GM18519 (cell line): ENCODE measurements around the gene SLC6A19.
"Not testable (repeated sequence)": the region's sequence is repeated elsewhere in the genome, so short reads cannot be mapped to it uniquely, and the experiment has no call there.

ENCODE experiments used
- ATAC-seq: cut with Tn5 transposase; IDR thresholded peaks from one replicate; pipeline ENCODE4 v1.9.1; 2021; ENCODE audit warnings: mild to moderate bottlenecking, moderate library complexity; ENCODE audit not compliant: unreplicated experiment, low FRiP score

The SLC6A19 gene

GRCh38 chr5:1217596-1218206 lies 16.3 kb downstream of the SLC6A19 start:
- no peak for ATAC-seq

GRCh38 chr5:1218351-1219080 lies 17.1 kb downstream of the SLC6A19 start:
- no peak for ATAC-seq

GRCh38 chr5:1219098-1219767 lies 17.8 kb downstream of the SLC6A19 start:
- no peak for ATAC-seq

- ATAC-seq: no peak
Measured at GRCh38 chr5:1219768-1220100, 18.3 kb downstream of the SLC6A19 start.

GRCh38 chr5:1220351-1220750 lies 19.0 kb downstream of the SLC6A19 start:
- ATAC-seq: no peak

- no peak for ATAC-seq
Measured at GRCh38 chr5:1220831-1221230, 19.4 kb downstream of the SLC6A19 start.

- no peak for ATAC-seq
Measured at GRCh38 chr5:1221721-1222120, 20.3 kb downstream of the SLC6A19 start.

GRCh38 chr5:1222147-1222546 lies 20.8 kb downstream of the SLC6A19 start:
- ATAC-seq: no peak

GRCh38 chr5:1222621-1223277 lies 21.4 kb downstream of the SLC6A19 start:
- no peak for ATAC-seq

- no peak for ATAC-seq
Measured at GRCh38 chr5:1223278-1223670, 21.9 kb downstream of the SLC6A19 start.

GRCh38 chr5:1224631-1225030 lies 23.2 kb downstream of the SLC6A19 start:
- ATAC-seq: no peak

GRCh38 chr5:1225081-1225480 lies 23.7 kb downstream of the SLC6A19 start, which contains the start of gene SLC6A18:
TSS of gene SLC6A18 (plus strand) at chr5:1225381. CDS start at chr5:1225478, 97 bp downstream.
- ATAC-seq: no peak

- no peak for ATAC-seq
Measured at GRCh38 chr5:1226231-1226630, 24.8 kb downstream of the SLC6A19 start.

- no peak for ATAC-seq
Measured at GRCh38 chr5:1226839-1227581, 25.6 kb downstream of the SLC6A19 start.

- ATAC-seq: no peak
Measured at GRCh38 chr5:1227667-1228066, 26.3 kb downstream of the SLC6A19 start.

- no peak for ATAC-seq
Measured at GRCh38 chr5:1228120-1228519, 26.7 kb downstream of the SLC6A19 start.

GRCh38 chr5:1229023-1229422 lies 27.6 kb downstream of the SLC6A19 start:
- not testable (repeated sequence) for ATAC-seq

GRCh38 chr5:1229822-1230221 lies 28.4 kb downstream of the SLC6A19 start:
- no peak for ATAC-seq

GRCh38 chr5:1230551-1230950 lies 29.2 kb downstream of the SLC6A19 start:
- ATAC-seq: no peak

- no peak for ATAC-seq
Measured at GRCh38 chr5:1231354-1231905, 30.0 kb downstream of the SLC6A19 start.
